Measurements from ENCODE around the gene ZSCAN31.
A peak's percentile ranks its signal among the peaks of the same experiment; 100 is the strongest.
"Not testable (repeated sequence)": the region's sequence is repeated elsewhere in the genome, so short reads cannot be mapped to it uniquely, and the experiment has no call there.

The ZSCAN31 gene

DNA sequence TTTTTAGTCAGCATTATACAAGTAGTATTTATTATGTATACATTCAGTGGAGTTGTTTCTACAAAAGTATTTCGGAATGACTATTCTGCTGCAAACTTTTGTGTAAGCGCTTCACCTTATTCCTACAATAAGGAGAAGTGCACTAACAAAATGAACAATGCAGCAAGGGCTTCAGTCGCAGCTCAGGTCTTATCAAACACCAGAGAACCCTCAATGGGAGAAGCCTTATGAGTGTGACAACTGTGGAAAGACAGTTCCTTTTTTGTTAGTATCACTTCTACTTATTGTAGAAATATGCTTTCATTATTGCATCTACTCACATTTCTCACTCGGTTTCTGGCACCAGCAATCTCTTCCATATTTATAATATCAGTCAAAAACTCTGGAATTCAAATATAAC is 32.6 kb upstream of the ZSCAN31 start:
- TF ChIP-seq SPI1 (IDR thresholded peaks at IDR 0.05; ENCODE audit: borderline replicate concordance, low read depth) (no peak), REST (IDR thresholded peaks at IDR 0.05; ENCODE audit: insufficient replicate concordance, low read depth) (no peak), CTCF (IDR thresholded peaks at IDR 0.05; ENCODE audit: insufficient read depth, low read length) (no peak), POLR2AphosphoS5 (IDR thresholded peaks at IDR 0.05; ENCODE audit: low read depth) (no peak), GABPA (IDR thresholded peaks at IDR 0.05; ENCODE audit: low read depth) (no peak)
- no peak overlapping the region for H3K27ac ChIP-seq (replicated peaks)
- no peaks in the 10 kb centered on the region for H3K27me3 ChIP-seq (ENCODE audit: insufficient read depth, poor library complexity, severe bottlenecking)
- peak in 1 of 2 experiments; percentile 18 for DNase-seq (ENCODE audit: low read depth in 1 of 2, low spot score in 1 of 2)
- H3K4me3 ChIP-seq (replicated peaks; ENCODE audit: insufficient read depth, low read length) = no peak overlapping the region

- H3K27ac ChIP-seq (replicated peaks); DNase-seq (ENCODE audit: low read depth in 1 of 2, low spot score in 1 of 2); H3K27me3 ChIP-seq (ENCODE audit: insufficient read depth, poor library complexity, severe bottlenecking); H3K4me3 ChIP-seq (replicated peaks; ENCODE audit: insufficient read depth, low read length): not testable (repeated sequence)
Observed at GRCh38 chr6:28365590-28365989, 29.6 kb upstream of the ZSCAN31 start.

- TF ChIP-seq REST (IDR thresholded peaks at IDR 0.05; ENCODE audit: insufficient replicate concordance, low read depth) = no peak
- no peak for TF ChIP-seq SPI1 (IDR thresholded peaks at IDR 0.05; ENCODE audit: borderline replicate concordance, low read depth)
- no peak for TF ChIP-seq POLR2AphosphoS5 (IDR thresholded peaks at IDR 0.05; ENCODE audit: low read depth)
- TF ChIP-seq CTCF (IDR thresholded peaks at IDR 0.05; ENCODE audit: insufficient read depth, low read length) = no peak
- TF ChIP-seq GABPA (IDR thresholded peaks at IDR 0.05; ENCODE audit: low read depth) = no peak
- Histone ChIP-seq H3K27ac (replicated peaks) (no peak overlapping the region), H3K27me3 (ENCODE audit: insufficient read depth, poor library complexity, severe bottlenecking) (no peaks in the 10 kb centered on the region), H3K4me3 (replicated peaks; ENCODE audit: insufficient read depth, low read length) (no peak overlapping the region)
- DNase-seq (ENCODE audit: low read depth in 1 of 2, low spot score in 1 of 2) = no peak
Observed at GRCh38 chr6:28360961-28361360, 25.0 kb upstream of the ZSCAN31 start.

- H3K27ac ChIP-seq (replicated peaks); DNase-seq (ENCODE audit: low read depth in 1 of 2, low spot score in 1 of 2); H3K4me3 ChIP-seq (replicated peaks; ENCODE audit: insufficient read depth, low read length); H3K27me3 ChIP-seq (ENCODE audit: insufficient read depth, poor library complexity, severe bottlenecking): not testable (repeated sequence)
Observed at GRCh38 chr6:28359562-28359961, 23.6 kb upstream of the ZSCAN31 start.

GRCh38 chr6:28357036-28357435 is 21.1 kb upstream of the ZSCAN31 start:
- peak overlapping the region; percentile 80; the same call in 1 of the 2 replicates for H3K27ac ChIP-seq (replicated peaks)
- TF ChIP-seq GABPA (IDR thresholded peaks at IDR 0.05; ENCODE audit: low read depth) = no peak
- TF ChIP-seq SPI1 (IDR thresholded peaks at IDR 0.05; ENCODE audit: borderline replicate concordance, low read depth) = no peak
- TF ChIP-seq CTCF (IDR thresholded peaks at IDR 0.05; ENCODE audit: insufficient read depth, low read length) = no peak
- no peak for TF ChIP-seq POLR2AphosphoS5 (IDR thresholded peaks at IDR 0.05; ENCODE audit: low read depth)
- DNase-seq (ENCODE audit: low read depth in 1 of 2, low spot score in 1 of 2) = no peak
- no peaks in the 10 kb centered on the region for H3K27me3 ChIP-seq (ENCODE audit: insufficient read depth, poor library complexity, severe bottlenecking)
- no peak overlapping the region for H3K4me3 ChIP-seq (replicated peaks; ENCODE audit: insufficient read depth, low read length)

Data from HL-60 (cell line).